CMK (cell line): ENCODE data around the gene TXNRD1.
"Not testable (repeated sequence)": the region's sequence is repeated elsewhere in the genome, so short reads cannot be mapped to it uniquely, and the experiment has no call there.

Experiments
- DNase-seq: peaks from one replicate; pipeline ENCODE4 v3.0.0-alpha.2; 2010; ENCODE audit warnings: low read depth

Gene TXNRD1

GRCh38 chr12:104190641-104191176, 24.9 kb upstream of the TXNRD1 start:
- DNase-seq, result no peak

DNA sequence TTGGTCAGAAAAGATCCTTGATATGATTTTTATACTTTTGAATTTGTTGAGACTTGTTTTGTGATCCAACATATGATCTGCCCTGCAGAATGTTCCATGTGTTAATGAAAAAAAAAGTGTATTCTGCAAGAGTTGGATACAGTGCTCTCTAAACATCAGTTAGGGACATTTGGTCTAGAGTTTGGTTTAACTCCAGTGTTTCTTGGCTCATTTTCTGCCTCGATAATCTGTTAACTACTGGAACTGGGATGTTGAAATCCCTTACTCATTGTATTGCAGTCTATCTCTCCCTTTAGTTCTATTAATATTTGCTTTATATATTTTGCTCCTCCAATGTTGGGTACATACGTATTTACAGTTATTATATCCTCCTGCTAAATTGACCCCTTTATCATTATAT, 18.3 kb upstream of the TXNRD1 start:
- DNase-seq, result no peak

- DNase-seq, result no peak
These were observed 15.6 kb upstream of the TXNRD1 start for GRCh38 chr12:104199964-104200363.

DNA sequence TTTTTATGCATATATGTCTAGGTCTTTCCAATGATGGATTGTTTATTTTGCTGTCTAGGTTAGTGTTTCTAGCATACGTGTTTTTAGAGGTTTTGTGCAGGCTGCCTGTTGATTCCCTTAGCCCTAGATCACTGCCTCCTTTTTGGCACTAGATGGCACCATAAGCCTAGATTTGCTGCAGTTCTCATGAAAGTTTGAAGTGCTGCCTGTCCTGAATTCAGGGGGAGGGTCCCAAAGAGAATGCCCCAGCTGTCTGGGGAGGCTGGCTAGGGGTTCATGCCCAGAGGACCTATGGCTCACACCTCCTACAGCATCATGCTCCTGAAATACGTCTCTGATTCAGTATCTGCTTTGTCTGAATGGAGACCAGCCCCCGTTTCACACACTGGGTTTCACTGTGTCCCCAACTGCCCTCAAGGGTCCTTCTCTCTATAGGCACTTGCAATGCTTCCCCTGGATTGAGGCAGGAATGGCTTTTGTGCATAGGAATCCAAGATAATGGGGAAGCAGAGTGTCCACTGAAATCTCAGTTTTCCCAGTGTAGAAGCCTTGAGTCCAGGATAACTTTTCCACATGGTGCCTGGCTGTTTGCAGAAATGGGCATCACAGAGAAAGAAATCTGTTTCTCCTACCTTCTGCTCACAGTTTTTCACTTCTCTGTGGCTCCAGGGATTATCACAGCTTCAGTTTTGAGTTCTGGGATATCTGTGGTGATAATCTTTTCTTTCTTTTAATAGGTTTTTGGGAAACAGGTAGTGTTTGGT, 14.2 kb upstream of the TXNRD1 start:
- peak; percentile 18 for DNase-seq

DNA sequence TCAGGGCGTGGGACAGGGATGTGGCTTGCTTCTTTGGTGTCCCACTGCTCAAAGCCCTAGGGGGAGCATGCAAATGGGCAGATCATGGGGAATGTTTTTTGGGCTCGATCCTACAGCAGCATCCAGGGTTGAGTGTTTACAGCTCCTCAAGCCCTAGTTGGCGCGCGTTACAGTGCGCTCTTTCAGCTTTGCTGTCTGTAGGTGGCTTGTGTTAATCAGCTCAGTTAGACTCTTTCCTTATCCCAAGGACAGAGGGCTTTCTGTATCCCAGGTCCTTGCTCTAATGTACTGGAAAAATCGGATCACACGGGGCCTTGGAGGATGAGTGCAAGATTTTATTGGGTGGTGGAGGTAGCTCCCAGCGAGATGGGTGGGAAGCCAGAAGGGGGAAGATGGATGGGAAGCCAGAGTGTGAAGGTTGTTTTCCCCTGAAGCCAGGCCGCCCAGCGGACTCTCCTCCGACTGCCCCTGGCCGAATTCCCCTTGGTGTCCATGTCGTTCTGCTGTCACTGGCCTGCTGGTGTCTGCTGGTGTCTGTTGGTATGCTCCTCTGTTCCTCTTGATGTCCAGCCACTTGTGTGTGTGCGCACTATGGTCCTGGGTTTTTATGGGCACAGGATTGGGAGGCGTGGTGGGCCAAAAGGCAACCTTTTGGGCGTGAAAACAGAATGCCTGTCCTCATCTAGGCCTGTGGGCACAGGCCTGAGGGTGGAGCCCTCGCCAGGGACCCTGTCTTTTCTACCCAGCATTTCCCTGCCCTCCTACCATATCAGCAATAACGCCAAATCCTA, 10.7 kb upstream of the TXNRD1 start:
- no peak for DNase-seq

- no peak for DNase-seq
These were observed 8.0 kb upstream of the TXNRD1 start for GRCh38 chr12:104207416-104208205.

DNA sequence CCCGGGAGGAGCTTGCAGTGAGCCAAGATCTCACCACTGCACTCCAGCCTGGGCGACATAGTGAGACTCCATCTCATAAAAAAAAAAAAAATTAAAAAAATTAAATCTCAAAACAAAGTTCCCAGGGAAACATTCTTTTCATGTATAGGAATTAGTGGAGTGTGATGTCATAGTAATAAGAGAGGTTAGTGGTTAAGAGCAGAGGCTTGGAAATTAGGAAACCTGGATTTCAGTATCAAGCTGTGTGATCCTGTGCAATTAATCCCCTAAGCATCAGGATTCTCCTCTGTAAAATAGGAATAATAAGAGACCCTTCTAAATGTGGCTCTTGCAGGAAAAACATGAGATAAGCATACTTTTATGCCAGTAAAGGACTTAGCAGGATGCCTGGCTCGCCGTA, 3.1 kb upstream of the TXNRD1 start:
- DNase-seq, result no peak

DNA sequence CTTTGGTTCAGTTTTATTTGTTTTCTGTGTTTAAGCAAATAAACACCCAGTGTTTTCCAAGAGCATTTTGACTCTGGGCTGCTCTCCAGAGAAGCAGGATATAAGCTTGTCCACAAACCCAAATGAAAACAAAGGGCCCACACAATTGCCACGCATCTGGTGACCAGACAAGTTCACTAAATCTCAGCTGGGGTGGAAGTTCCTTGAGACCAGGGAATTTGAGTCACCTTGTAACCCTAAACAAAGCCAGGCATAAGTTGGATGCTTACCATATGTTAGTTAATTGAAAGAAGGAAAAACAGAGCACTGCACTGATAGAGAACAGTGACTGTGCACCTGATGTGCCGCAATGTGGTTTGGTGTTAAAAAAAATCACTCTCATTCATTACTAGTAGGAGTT, 1.6 kb upstream of the TXNRD1 start:
- DNase-seq, result no peak

- no peak for DNase-seq
These were observed 944 bp downstream of the TXNRD1 start for GRCh38 chr12:104216521-104216924.

DNA sequence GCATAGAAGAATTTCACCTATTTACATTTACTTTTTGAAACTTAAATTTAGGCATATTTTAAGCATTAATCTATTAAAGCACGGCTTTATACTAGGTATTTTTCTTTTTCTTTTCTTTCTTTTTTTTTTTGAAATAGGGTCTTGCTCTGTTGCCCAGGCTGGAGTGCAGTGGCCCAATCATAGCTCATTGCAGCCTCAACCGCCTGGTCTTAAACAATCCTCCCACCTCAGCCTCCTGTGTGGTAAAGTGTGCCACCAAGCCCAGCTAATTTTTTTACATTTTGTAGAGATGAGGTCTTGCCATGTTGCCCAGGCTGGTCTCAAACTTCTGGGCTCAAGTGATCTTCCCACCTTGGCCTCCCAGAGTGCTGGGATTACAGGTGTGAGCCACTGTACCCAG, 2.9 kb downstream of the TXNRD1 start:
- DNase-seq, result not testable (repeated sequence)

DNA sequence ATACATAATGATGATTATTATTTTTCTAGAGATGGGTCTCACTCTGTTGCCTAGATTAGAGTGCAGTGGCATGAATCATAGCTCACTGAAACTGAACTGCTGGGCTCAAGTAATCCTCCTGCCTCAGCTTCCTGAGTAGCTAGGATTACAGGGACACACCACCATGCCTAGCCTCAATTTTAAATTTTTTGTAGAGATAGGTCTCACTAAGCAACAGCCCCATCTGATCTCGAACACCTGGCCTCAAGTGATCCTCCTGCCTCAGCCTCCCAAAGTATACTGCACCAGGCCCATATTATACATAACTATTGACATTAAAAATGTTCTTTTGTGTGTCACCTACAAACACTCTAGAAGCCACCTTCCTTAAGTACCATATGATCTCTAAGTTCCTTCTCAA, 3.4 kb downstream of the TXNRD1 start:
- no peak for DNase-seq

DNA sequence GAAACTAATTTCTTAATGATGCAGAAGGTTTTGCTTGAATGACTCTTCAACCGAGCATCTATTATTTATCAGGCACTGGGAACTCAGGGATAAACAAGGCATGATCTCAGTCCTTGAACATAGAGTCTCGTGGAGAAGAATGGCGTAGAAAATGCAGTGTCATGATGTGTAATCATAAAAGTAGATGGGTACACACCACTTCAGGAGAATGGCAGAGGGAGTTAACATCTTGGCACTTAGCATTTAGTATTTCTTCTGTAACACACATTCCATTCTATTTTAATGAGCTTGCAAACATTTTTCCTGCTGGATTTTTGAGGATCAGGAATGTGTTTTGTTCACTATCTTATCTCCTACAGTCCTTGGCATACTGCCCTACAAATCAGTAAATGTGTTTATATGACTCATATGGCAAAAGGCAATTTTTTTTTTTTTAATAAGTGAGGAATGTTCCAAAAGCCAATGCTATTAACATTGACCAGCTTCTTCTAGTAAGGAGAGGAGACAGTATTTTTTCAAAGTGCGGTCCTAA, 3.8 kb downstream of the TXNRD1 start:
- DNase-seq, result no peak

DNA sequence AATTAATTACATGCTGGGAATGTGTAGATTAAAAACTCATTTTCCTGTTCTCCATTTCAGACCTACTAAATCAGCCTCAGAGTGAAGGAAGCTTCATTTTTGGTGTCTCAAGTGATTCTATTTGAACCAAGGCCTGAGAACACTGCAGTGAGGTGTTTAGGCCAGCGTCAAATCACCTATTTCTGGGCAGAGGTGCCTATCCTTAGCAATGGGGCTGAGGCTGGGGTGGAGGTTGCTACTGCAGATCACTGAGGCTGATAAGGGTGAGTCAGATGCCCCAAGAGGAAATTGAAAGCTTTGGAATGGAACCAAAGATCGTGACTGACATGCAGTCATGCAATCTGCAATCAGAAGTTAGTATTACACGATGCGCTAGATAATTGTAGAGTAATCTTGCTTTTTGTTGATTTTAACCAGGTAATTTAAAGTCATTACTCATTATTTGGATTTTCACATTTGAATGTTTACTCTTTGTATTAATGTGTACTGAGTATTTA, 4.4 kb downstream of the TXNRD1 start:
- no peak for DNase-seq

- DNase-seq, result no peak
These were observed 5.4 kb downstream of the TXNRD1 start for GRCh38 chr12:104220931-104221330.

- no peak for DNase-seq
These were observed 7.4 kb downstream of the TXNRD1 start for GRCh38 chr12:104222976-104223375.

DNA sequence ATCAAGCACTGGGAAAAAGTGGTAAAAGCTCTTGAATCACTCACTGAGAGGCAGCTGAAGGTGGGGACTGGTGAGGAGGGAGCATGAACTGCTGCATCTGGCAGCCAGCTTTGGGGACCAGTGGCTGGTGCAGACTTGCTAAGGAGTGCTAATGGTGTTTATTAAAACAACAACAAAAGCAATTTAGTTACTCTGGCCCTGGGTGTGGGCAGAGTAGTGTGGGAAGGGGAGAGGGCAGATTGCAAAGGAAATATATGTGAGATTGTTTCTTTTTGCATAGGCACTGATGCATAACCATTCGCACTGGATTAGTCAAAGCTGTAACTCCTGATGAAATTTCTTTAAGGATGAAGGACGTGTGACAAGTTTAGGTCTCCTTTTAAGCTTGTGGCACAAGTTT, 8.1 kb downstream of the TXNRD1 start:
- no peak for DNase-seq

DNA sequence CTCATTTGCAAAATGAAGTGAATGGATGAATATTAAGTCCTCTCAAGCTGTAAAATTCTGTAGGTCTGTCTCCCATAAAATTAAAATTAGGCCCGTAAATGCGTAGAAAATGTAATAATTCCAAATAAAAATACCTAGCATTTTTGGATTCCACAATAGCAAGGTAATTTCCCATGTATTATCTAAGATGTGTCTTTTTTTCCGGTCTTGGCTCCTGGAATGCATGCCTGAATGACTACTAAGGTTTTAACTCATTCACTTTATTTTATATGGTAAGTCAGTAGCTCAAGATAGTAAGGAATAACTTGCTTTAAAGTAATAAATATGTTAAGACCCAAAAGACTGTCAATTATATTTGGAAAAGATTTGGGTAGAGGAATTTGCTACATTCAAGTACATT, 11.1 kb downstream of the TXNRD1 start:
- DNase-seq, result no peak

DNA sequence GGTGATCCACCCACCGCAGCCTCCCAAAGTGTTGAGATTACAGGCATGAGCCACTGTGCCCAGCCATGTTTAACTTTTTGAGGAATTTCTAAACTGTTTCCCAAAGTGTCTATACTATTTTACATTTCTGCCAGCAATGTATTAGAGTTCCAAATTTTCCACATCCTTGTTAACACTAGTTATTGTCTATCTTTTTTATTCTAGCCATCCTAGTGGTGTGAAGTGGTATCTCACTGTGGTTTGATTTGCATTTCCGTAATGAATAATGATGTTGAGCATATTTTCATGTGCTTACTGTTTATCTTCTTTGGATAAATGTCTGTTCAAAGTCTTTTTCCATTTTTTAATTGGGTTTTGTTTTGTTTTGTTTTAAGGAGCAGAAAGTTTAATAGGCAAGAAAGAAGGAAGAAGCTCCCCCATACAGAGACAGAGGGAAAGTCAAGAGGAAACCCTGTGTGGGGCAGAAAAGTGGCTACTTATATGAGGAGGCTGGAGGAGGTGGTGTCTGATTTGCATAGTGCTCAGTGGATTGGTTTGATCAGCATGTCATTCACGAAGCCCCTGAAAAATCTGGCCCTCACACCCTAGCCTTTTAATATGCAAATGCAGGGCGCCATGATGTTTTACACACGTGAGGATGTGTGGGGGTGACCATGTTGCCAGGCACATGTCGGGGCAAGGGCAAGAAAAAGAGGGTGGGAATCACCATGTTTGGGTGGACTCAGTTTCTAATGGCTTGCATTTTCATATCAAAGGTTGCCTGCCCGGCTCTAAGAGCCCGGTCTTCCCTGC, 14.9 kb downstream of the TXNRD1 start:
- DNase-seq, result no peak

DNA sequence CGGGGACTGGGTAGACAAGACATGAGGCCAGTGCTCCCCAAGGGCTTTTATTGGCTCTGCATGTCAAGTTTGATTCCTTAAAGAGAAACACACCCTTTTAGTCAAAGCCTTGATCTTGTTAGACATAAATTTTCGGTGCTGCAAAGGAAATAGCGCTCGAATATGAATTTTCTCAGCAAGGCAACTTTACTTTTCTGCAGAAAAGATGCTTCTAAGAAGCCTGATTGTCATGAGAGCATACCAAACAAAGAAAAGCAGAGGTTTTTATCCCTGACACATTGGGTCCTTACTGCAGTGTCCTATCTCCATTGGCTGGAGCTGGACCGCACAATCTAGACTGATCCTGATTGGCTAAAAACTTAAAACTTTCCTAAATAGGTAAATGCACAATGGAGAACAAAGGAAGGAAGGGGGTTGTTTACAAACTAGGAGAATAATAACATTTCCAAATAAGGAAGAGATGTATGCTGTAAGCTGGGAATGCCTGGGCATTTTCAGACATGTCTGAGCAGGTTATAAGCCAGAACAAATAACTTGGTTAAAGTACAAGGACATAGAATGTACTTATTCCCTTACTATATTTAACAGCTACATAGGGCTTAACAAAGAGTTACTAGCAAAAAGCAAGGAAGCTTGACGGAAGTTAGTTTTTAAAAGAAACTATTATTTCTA, 17.2 kb downstream of the TXNRD1 start:
- DNase-seq, result no peak

GRCh38 chr12:104234926-104235499, 19.4 kb downstream of the TXNRD1 start:
- no peak for DNase-seq
